Endothelial cell of umbilical vein (primary cell): Measurements from ENCODE around the gene SGK1. TPM values are rescaled to one million over a fixed set of nuclear protein-coding genes. Genes with fewer than 3 reads are reported as not detected.

Experiments
- BruUV-seq: library from RNA; stranded (reverse); fragments of 400-500 nt; replicated peaks from 2 replicates; lab custom pipeline; 2021; lab: Mats Ljungman, UMichigan
- CTCF ChIA-PET: fragments of 300-600, 350-600 bp; sonication (Branson Sonifier 250); formaldehyde crosslinking; loops from one replicate; lab custom pipeline; 2021; ENCODE audit warnings: antibody characterized with exemption, inconsistent platforms; lab: Charles Lee
- POLR2A ChIA-PET: fragments of 300-600, 350-600 bp; sonication (Branson Sonifier 250); formaldehyde crosslinking; loops from one replicate; lab custom pipeline; 2021; ENCODE audit warnings: antibody characterized with exemption, inconsistent platforms; lab: Charles Lee
- DNase-seq: peaks from one replicate; pipeline ENCODE4 v3.0.0-alpha.2; 2011; ENCODE audit warnings: low read depth, low spot score
- FAIRE-seq: peaks from 2 replicates; lab custom pipeline; 2011; peaks lifted over from hg19 to GRCh38; lab: Jason Lieb, UNC
- H2AFZ ChIP-seq: 2 replicates; pipeline ENCODE4 v1.6.0; 2012; ENCODE audit warnings: low read depth, low read length, control low read depth, inconsistent platforms
- H3K27ac ChIP-seq: 2 replicates; pipeline ENCODE4 v1.5.1; 2011; ENCODE audit warnings: low read depth, mild to moderate bottlenecking, control low read depth, low read length, moderate library complexity; ENCODE audit not compliant: insufficient read depth
- H3K27me3 ChIP-seq, 2 experiments: 2 replicates each; pipeline versions ENCODE4 v1.6.0 to v1.6.1; 2011; ENCODE audit warnings: low read length in 2 of 2, mixed read lengths in 1 of 2; ENCODE audit not compliant: control insufficient read depth in 2 of 2, insufficient read depth in 2 of 2
- H3K36me3 ChIP-seq, 2 experiments: 2 replicates in 1 of 2; 3 replicates in 1 of 2; pipeline ENCODE4 v1.5.1; 2011; ENCODE audit warnings: low read length in 2 of 2, mild to moderate bottlenecking in 1 of 2, moderate library complexity in 1 of 2; ENCODE audit not compliant: control insufficient read depth in 2 of 2, insufficient read depth in 2 of 2; ENCODE audit errors: extremely low read depth in 1 of 2
- H3K4me1 ChIP-seq: 3 replicates; pipeline ENCODE4 v1.5.1; 2011; ENCODE audit warnings: mild to moderate bottlenecking, low read length; ENCODE audit not compliant: control insufficient read depth, insufficient read depth; ENCODE audit errors: extremely low read depth
- H3K4me2 ChIP-seq: 2 replicates; pipeline ENCODE4 v1.6.1; 2011; ENCODE audit warnings: low read length, control low read depth, mixed read lengths; ENCODE audit not compliant: insufficient read depth
- H3K4me3 ChIP-seq, 3 experiments: fragments of 200-600 bp in 1 of 3; sonication (generic), shearing (Covaris generic) in 1 of 3; replicated peaks in 1 of 3; 2 replicates each; pipeline ENCODE4 v1.5.1; 2011 to 2016; ENCODE audit warnings: control low read depth in 3 of 3, low read length in 3 of 3, mild to moderate bottlenecking in 2 of 3, inconsistent platforms in 1 of 3, low read depth in 1 of 3, moderate library complexity in 1 of 3; ENCODE audit not compliant: insufficient read depth in 1 of 3
- H3K79me2 ChIP-seq: 2 replicates; pipeline ENCODE4 v1.6.0; 2012; ENCODE audit warnings: low read length, inconsistent platforms; ENCODE audit not compliant: control insufficient read depth, insufficient read depth
- H3K9ac ChIP-seq: replicated peaks from 2 replicates; pipeline ENCODE3; 2011; ENCODE audit warnings: low read length, control low read depth; ENCODE audit not compliant: insufficient read depth; ENCODE audit errors: extremely low read depth
- H3K9me1 ChIP-seq: replicated peaks from 3 replicates; pipeline ENCODE4 v1.6.0; 2011; ENCODE audit warnings: mild to moderate bottlenecking, low read length; ENCODE audit not compliant: control insufficient read depth, insufficient read depth; ENCODE audit errors: extremely low read depth
- H3K9me3 ChIP-seq: replicated peaks from 2 replicates; pipeline ENCODE4 v1.5.1; 2012; ENCODE audit warnings: low read length, inconsistent platforms; ENCODE audit not compliant: control insufficient read depth, insufficient read depth
- H4K20me1 ChIP-seq: replicated peaks from 2 replicates; pipeline ENCODE3; 2011; ENCODE audit warnings: mild to moderate bottlenecking, low read length; ENCODE audit not compliant: control insufficient read depth, insufficient read depth; ENCODE audit errors: extremely low read depth
- EZH2 ChIP-seq: IDR thresholded peaks from 2 replicates; pipeline ENCODE4 v1.6.1; 2012; ENCODE audit warnings: borderline replicate concordance, low read depth, mild to moderate bottlenecking, moderate library complexity, low read length, inconsistent platforms; ENCODE audit not compliant: severe bottlenecking
- FOS ChIP-seq: IDR thresholded peaks from 2 replicates; pipeline ENCODE4 v1.6.1; 2011; ENCODE audit warnings: mild to moderate bottlenecking, low read length, moderate library complexity, borderline replicate concordance; ENCODE audit not compliant: insufficient read depth
- GATA2 ChIP-seq: IDR thresholded peaks from 2 replicates; pipeline ENCODE4 v1.7.0; 2011; ENCODE audit warnings: low read depth, mild to moderate bottlenecking, moderate library complexity, mixed read lengths, low read length; ENCODE audit not compliant: insufficient read length, insufficient read depth
- JUN ChIP-seq: IDR thresholded peaks from 2 replicates; pipeline ENCODE4 v1.6.1; 2011; ENCODE audit warnings: borderline replicate concordance, low read depth; ENCODE audit not compliant: insufficient read length, insufficient read depth
- MAX ChIP-seq: IDR thresholded peaks from 2 replicates; pipeline ENCODE4 v1.6.1; 2011; ENCODE audit not compliant: insufficient read depth, insufficient read length
- MYC ChIP-seq: IDR thresholded peaks from one replicate; pipeline ENCODE4 v1.6.1; 2011; ENCODE audit warnings: mild to moderate bottlenecking, low read depth, low read length
- POLR2A ChIP-seq: IDR thresholded peaks from 2 replicates; pipeline ENCODE4 v1.6.1; 2012; ENCODE audit warnings: low read depth, mild to moderate bottlenecking, control low read depth, low read length
- POLR2AphosphoS5 ChIP-seq: IDR thresholded peaks from 2 replicates; pipeline ENCODE4 v1.6.1; 2012; ENCODE audit warnings: low read depth, mild to moderate bottlenecking, control low read depth, low read length, moderate library complexity; ENCODE audit not compliant: insufficient read depth
- dilution Hi-C: fragments of 300-500 bp; cut with MboI; formaldehyde crosslinking; loops from one replicate; pipeline ENCODE4 v1.15.0; 2019; ENCODE audit warnings: low sequenced_read_pairs; ENCODE audit not compliant: extremely low pct_ligation_motif_present
- intact Hi-C: fragments of 100-400 bp; cut with micrococcal nuclease; formaldehyde crosslinking; loops from one replicate; pipeline ENCODE4 v1.10.0; 2022
- polyA plus RNA-seq, 4 experiments: library from polyadenylated mRNA; depleted of rRNA in 3 of 4; stranded (reverse) in 3 of 4; unstranded in 1 of 4; fragments of >200 nt; gene quantifications; 2 replicates each; pipeline versions ENCODE4 v1.2.1 to v1.2.3, GENCODE V29; 2011 to 2012; ENCODE audit warnings: missing spikeins in 1 of 4
- total RNA-seq: library from RNA; stranded (reverse); gene quantifications from 2 replicates; pipeline ENCODE4 v1.2.3, GENCODE V29; 2021
- TF ChIP-seq, protein P1 (sequence below), 2 donors: IDR thresholded peaks; 1 replicate in 1 of 2; 2 replicates in 1 of 2; pipeline ENCODE4 v1.5.1; 2011; ENCODE audit warnings: low read length in 2 of 2, mild to moderate bottlenecking in 2 of 2, moderate library complexity in 2 of 2, control low read depth in 1 of 2, inconsistent platforms in 1 of 2, low read depth in 1 of 2; ENCODE audit not compliant: insufficient read depth in 1 of 2; ENCODE audit errors: extremely low read depth in 1 of 2

The SGK1 gene
- total and polyA plus RNA-seq, 2 donors (not counting 3 experiments of a cell fraction or from before 2014, with no cell fraction given) = 121 to 128 TPM

- H3K9me1 ChIP-seq = no peaks in the 10 kb centered on the region
- H3K4me2 ChIP-seq = no peak overlapping the region
- intact Hi-C loops (no loop called here), dilution Hi-C loops (no loop called here)
- H2AFZ ChIP-seq = no peak overlapping the region
- no peaks in the 10 kb centered on the region for H4K20me1 ChIP-seq
- TF ChIP-seq POLR2AphosphoS5 (no peak), EZH2 (no peak), FOS (no peak), JUN (no peak), MYC (no peak), GATA2 (no peak), MAX (no peak), POLR2A (no peak)
- TF ChIP-seq, protein P1, sequence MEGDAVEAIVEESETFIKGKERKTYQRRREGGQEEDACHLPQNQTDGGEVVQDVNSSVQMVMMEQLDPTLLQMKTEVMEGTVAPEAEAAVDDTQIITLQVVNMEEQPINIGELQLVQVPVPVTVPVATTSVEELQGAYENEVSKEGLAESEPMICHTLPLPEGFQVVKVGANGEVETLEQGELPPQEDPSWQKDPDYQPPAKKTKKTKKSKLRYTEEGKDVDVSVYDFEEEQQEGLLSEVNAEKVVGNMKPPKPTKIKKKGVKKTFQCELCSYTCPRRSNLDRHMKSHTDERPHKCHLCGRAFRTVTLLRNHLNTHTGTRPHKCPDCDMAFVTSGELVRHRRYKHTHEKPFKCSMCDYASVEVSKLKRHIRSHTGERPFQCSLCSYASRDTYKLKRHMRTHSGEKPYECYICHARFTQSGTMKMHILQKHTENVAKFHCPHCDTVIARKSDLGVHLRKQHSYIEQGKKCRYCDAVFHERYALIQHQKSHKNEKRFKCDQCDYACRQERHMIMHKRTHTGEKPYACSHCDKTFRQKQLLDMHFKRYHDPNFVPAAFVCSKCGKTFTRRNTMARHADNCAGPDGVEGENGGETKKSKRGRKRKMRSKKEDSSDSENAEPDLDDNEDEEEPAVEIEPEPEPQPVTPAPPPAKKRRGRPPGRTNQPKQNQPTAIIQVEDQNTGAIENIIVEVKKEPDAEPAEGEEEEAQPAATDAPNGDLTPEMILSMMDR (IDR thresholded peaks at IDR 0.05; ENCODE audit: extremely low read depth in 1 of 2, insufficient read depth in 1 of 2, low read depth in 1 of 2, low read length in 2 of 2) = no peak
- no peaks in the 10 kb centered on the region for H3K9me3 ChIP-seq
- ChIA-PET CTCF (interaction anchor here (0.9 to 4.4 kb wide), 3 partner anchors 9 to 1068 kb away, joined by 3 to 29 read pairs (median 5); no protein-coding TSS in a partner anchor), POLR2A (no interaction called here)
- BruUV-seq = no TSS peak
- no peaks in the 10 kb centered on the region for H3K27me3 ChIP-seq
- DNase-seq = no peak
- no peaks in the 10 kb centered on the region for H3K79me2 ChIP-seq
- no peak overlapping the region for H3K9ac ChIP-seq
- H3K36me3 ChIP-seq = no peaks in the 10 kb centered on the region
- FAIRE-seq = no peak
- no peak overlapping the region for H3K4me3 ChIP-seq
- H3K4me1 ChIP-seq = no peaks in the 10 kb centered on the region
- H3K27ac ChIP-seq = no peak overlapping the region
Observed at GRCh38 chr6:134132494-134133141, 185.3 kb downstream of the SGK1 start.
